Mesendoderm (in vitro differentiated cells): ENCODE measurements around the gene LKAAEAR1.

ENCODE experiments used
- DNase-seq: peaks from one replicate; pipeline ENCODE4 v3.0.0; 2013
- H2AK5ac ChIP-seq: 2 replicates; pipeline ENCODE4 v1.6.1; 2013; ENCODE audit warnings: low read length, inconsistent platforms
- H2BK120ac ChIP-seq: 2 replicates; pipeline ENCODE4 v1.6.1; 2013; ENCODE audit warnings: low read depth, mild to moderate bottlenecking, low read length, moderate library complexity, mixed read lengths
- H2BK15ac ChIP-seq: replicated peaks from 2 replicates; pipeline ENCODE4 v1.6.1; 2013; ENCODE audit warnings: low read depth, mild to moderate bottlenecking, moderate library complexity
- H2BK5ac ChIP-seq: 2 replicates; pipeline ENCODE4 v1.6.1; 2013; ENCODE audit warnings: low read length, inconsistent platforms
- H3K18ac ChIP-seq: 2 replicates; pipeline ENCODE4 v1.6.1; 2013; ENCODE audit warnings: mild to moderate bottlenecking, low read length, mixed read lengths
- H3K23ac ChIP-seq: one replicate; pipeline ENCODE4 v1.6.1; 2013; ENCODE audit warnings: low read length
- H3K27ac ChIP-seq: 2 replicates; pipeline ENCODE4 v1.5.1; 2013; ENCODE audit warnings: low read depth, mild to moderate bottlenecking, inconsistent platforms, low read length, moderate library complexity
- H3K27me3 ChIP-seq: 2 replicates; pipeline ENCODE4 v1.6.1; 2013; ENCODE audit warnings: low read length, control low read depth, mild to moderate bottlenecking, inconsistent platforms; ENCODE audit not compliant: insufficient read depth, poor library complexity
- H3K36me3 ChIP-seq: 2 replicates; pipeline ENCODE4 v1.6.1; 2013; ENCODE audit warnings: low read length, inconsistent platforms; ENCODE audit not compliant: control insufficient read depth, insufficient read depth
- H3K4ac ChIP-seq: one replicate; pipeline ENCODE4 v1.6.1; 2013; ENCODE audit warnings: low read depth, mild to moderate bottlenecking, low read length, moderate library complexity
- H3K4me1 ChIP-seq: 2 replicates; pipeline ENCODE4 v1.6.1; 2013; ENCODE audit warnings: low read depth, low read length, inconsistent platforms; ENCODE audit not compliant: control insufficient read depth
- H3K4me2 ChIP-seq: 2 replicates; pipeline ENCODE4 v1.6.1; 2013; ENCODE audit warnings: low read length
- H3K4me3 ChIP-seq: 2 replicates; pipeline ENCODE4 v1.5.1; 2013; ENCODE audit warnings: mild to moderate bottlenecking, low read length
- H3K56ac ChIP-seq: one replicate; pipeline ENCODE4 v1.6.1; 2013; ENCODE audit warnings: low read length
- H3K79me1 ChIP-seq: 2 replicates; pipeline ENCODE4 v1.6.1; 2013; ENCODE audit warnings: low read length, inconsistent platforms
- H3K79me2 ChIP-seq: 2 replicates; pipeline ENCODE4 v1.6.1; 2013; ENCODE audit warnings: mild to moderate bottlenecking, low read length; ENCODE audit not compliant: control insufficient read depth, insufficient read depth
- H3K9ac ChIP-seq: 2 replicates; pipeline ENCODE4 v1.6.1; 2013; ENCODE audit warnings: low read length, inconsistent platforms
- H4K5ac ChIP-seq: one replicate; pipeline ENCODE4 v1.6.1; 2013; ENCODE audit warnings: low read length
- H4K8ac ChIP-seq: one replicate; pipeline ENCODE4 v1.6.1; 2013; ENCODE audit warnings: low read depth, mild to moderate bottlenecking, control low read depth, low read length, moderate library complexity
- WGBS: extraction: QIAGEN DNeasy Blood & Tissue Kit; methylation state at CpG from one replicate; pipeline ENCODE4 v1.1.7; 2013; ENCODE audit warnings: low lambda C conversion rate, missing lambda C conversion rate; ENCODE audit not compliant: insufficient coverage; ENCODE audit errors: extremely low coverage; 5-methylcytosine and 5-hydroxymethylcytosine counted together

Gene LKAAEAR1

DNA sequence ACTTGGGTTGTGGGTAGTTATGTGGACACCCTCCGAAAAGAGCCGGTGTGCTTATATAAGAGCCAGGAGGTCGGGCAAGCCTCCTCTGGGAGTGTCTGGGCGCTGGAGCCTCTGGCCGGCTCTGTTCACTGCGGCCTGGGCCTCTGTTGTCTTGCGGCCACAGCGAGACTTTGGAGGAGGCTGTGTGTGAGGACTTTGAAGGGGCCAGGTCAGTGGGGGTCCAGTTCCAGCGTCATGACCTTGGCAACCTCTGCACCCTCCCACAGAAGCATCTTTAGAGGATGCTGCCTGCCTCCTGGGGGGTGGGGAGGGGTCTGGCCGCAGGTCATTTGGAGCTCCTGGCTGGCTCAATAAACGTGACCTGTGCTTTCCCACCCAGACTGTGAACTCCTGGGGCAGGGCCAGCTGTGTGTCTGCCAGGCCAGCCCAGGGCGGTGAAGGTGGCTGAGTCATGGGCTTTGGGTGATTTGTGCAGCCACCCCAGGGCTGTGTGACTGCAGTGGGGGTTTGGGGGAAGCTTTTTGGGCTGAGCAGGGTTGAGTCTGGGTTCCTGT lies 20.0 kb downstream of the LKAAEAR1 start:
- Histone ChIP-seq H3K27ac (no peak overlapping the region), H4K8ac (no peak overlapping the region), H3K56ac (peak overlapping the region; percentile 91), H3K4me3 (no peak overlapping the region), H2AK5ac (no peak overlapping the region), H3K9ac (peak overlapping the region; percentile 90), H3K4ac (no peak overlapping the region), H3K27me3 (no peaks in the 10 kb centered on the region), H3K79me1 (peaks cover 2% of the 10 kb centered on the region), H3K36me3 (no peaks in the 10 kb centered on the region), H2BK5ac (no peak overlapping the region), H2BK120ac (no peak overlapping the region), H3K4me2 (peak overlapping the region; percentile 84), H2BK15ac (no peak overlapping the region), H4K5ac (no peak overlapping the region), H3K23ac (no peak overlapping the region), H3K79me2 (no peaks in the 10 kb centered on the region), H3K18ac (no peak overlapping the region), H3K4me1 (peaks cover 3% of the 10 kb centered on the region)
- no CpG with 5 or more reads among the region's 12 CpGs for WGBS
- DNase-seq = no peak

DNA sequence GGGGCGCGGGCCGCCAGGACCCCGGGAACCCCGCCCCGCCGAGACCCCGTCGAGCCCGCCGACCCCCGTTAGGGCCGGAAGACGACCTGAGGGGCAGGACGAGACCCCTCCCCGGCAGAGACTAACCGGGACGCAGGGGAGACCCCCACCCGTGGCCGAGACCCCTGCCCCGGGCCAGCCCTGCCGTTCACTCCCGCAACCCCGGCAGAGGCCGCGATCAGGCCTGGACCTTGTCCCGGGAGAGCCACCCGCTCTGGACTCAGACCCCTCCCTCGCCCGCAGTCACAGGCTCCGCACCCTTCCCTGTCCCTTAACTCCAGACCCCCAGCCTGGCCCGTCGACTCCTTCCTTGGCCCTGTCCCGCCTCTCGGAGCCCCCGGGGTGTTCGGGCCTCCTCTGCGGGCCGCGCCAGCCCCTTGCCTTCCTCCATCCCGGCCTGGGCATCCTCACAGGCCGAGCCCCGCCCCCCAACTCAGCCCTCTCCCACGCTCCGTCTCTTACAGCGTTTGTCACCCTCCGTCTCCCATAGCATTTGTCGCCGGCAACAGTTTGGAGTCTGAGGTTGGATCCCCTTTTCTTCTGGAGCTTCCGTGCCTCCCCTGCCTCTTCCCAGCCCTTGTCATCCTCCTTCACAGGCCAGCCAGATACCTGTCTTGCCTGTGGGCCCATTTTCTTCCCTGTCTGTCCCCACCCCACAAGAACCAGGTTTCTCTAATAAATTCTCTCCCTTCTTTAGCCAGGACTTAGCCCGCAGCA lies 20.6 kb downstream of the LKAAEAR1 start:
- DNase-seq = no peak
- Histone ChIP-seq H3K27me3 (no peaks in the 10 kb centered on the region), H3K36me3 (no peaks in the 10 kb centered on the region), H3K23ac (no peak overlapping the region), H3K79me1 (peaks cover 2% of the 10 kb centered on the region), H3K4me2 (peak overlapping the region; percentile 84), H3K4ac (peak overlapping the region; percentile 46), H3K9ac (peak overlapping the region; percentile 90), H4K8ac (no peak overlapping the region), H3K27ac (peak overlapping the region; percentile 17), H2AK5ac (no peak overlapping the region), H3K79me2 (no peaks in the 10 kb centered on the region), H4K5ac (no peak overlapping the region), H3K4me1 (peaks cover 3% of the 10 kb centered on the region), H2BK120ac (no peak overlapping the region), H3K18ac (peak overlapping the region; percentile 78), H2BK15ac (no peak overlapping the region), H3K4me3 (peak overlapping the region; percentile 70), H3K56ac (peak overlapping the region; percentile 91), H2BK5ac (no peak overlapping the region)
- WGBS = no CpG with 5 or more reads among the region's 51 CpGs

DNA sequence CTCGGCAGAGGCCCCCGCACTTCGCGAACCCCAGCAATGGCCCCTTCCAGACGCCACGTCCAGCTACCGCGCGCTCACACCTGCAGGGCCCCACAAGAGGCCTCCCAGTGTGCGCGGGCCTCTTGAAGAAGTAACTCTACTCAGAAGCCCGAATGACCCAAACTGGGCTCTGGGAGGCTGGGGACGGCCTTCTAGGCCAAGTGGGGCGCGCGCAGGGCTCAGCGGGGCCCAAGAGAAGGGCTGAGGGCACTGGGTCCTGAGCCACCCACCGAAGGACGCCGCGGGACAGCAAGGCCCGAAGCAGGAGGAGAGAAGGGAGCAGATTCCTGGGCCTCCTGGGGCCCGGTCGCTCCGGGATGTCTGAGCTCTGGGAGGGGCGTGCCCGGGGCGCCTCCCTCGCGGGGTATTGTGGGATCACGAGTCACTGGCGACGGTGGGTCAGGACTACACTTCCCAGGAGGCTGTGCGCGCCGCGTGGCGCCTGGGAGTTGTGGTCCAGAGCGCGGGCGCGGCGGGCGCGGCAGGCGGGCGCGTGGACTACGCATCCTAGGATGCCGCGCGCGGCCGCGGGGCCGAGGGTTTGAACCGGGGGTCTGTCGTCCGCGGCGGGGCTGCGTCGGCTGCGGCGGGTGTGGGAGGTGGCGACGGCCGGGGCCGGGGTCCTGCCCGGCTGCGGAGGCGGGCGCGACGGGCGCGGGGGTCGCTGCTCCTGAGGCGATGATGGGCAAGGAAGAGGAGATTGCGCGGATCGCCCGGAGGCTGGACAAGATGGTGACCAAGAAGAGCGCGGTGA lies 21.4 kb downstream of the LKAAEAR1 start, which contains the start of gene TCEA2:
Gene TCEA2 (plus strand): TSS at position 603 of the 793 bp plus-strand sequence. CDS start 115 bp downstream, at position 718.
- Histone ChIP-seq H2BK5ac (no peak within 1 kb of the TSS), H3K27me3 (no peaks in the 10 kb centered on the region), H2AK5ac (peak within 1 kb of the TSS; percentile 5), H3K79me1 (peaks cover 2% of the 10 kb centered on the region), H3K18ac (peak within 1 kb of the TSS; percentile 78), H3K4me1 (peaks cover 3% of the 10 kb centered on the region), H4K5ac (no peak within 1 kb of the TSS), H3K36me3 (no peaks in the 10 kb centered on the region), H3K9ac (peak within 1 kb of the TSS; percentile 92), H3K4me2 (peak within 1 kb of the TSS; percentile 84), H3K56ac (peak within 1 kb of the TSS; percentile 96), H3K79me2 (no peaks in the 10 kb centered on the region), H3K4me3 (peak within 1 kb of the TSS; percentile 70), H3K27ac (peak within 1 kb of the TSS; percentile 17), H2BK120ac (no peak within 1 kb of the TSS), H3K4ac (peak within 1 kb of the TSS; percentile 46), H4K8ac (peak within 1 kb of the TSS; percentile 90), H2BK15ac (no peak within 1 kb of the TSS), H3K23ac (no peak within 1 kb of the TSS)
- WGBS = no CpG with 5 or more reads among the region's 85 CpGs
- DNase-seq = peak; percentile 94

DNA sequence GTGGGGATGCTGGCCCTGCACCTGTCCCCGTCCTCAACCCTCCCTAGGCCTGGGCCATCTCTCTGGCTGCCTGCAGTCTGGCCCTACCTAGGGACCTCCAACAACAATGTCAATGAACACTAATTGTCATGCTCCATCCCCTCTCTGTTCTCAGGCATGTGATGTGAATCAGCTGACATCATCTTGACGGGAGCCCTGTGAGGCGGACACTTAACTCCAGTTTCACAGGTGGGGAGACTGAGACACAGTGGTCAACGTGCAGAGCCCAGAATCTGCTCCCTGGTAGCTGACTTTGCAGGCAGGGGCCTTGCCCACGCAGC lies 22.0 kb downstream of the LKAAEAR1 start:
- H2BK120ac ChIP-seq = no peak overlapping the region
- no peak overlapping the region for H3K18ac ChIP-seq
- no peak overlapping the region for H2BK5ac ChIP-seq
- H2AK5ac ChIP-seq = peak overlapping the region; percentile 5
- H3K4me1 ChIP-seq = peaks cover 3% of the 10 kb centered on the region
- no peak for DNase-seq
- H3K79me2 ChIP-seq = no peaks in the 10 kb centered on the region
- no CpG with 5 or more reads among the region's 5 CpGs for WGBS
- peaks cover 2% of the 10 kb centered on the region for H3K79me1 ChIP-seq
- no peak overlapping the region for H3K27ac ChIP-seq
- peak overlapping the region; percentile 92 for H3K9ac ChIP-seq
- no peak overlapping the region for H3K4ac ChIP-seq
- no peaks in the 10 kb centered on the region for H3K27me3 ChIP-seq
- H3K4me2 ChIP-seq = no peak overlapping the region
- H3K4me3 ChIP-seq = no peak overlapping the region
- H2BK15ac ChIP-seq = no peak overlapping the region
- no peak overlapping the region for H4K5ac ChIP-seq
- H3K23ac ChIP-seq = no peak overlapping the region
- H4K8ac ChIP-seq = peak overlapping the region; percentile 90
- no peaks in the 10 kb centered on the region for H3K36me3 ChIP-seq
- H3K56ac ChIP-seq = peak overlapping the region; percentile 96

DNA sequence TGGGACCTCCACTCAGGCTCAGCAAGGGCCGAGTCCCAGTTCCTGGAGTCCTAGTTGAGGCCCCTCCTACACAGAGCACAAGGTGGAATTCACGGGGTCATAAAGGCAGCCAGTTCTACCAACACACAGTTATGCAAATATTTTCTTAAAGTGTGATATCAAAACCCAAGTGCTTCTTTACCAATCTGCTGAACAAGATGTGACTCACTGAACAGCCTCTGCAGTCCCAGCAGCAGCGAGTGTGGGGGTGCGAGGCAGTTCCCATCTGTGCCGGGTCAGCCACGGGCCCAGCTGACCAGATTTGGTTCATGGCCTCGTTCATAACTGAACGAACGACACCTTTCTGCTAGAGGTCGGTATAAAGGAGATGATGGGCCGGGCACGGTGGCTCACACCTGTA lies 25.7 kb downstream of the LKAAEAR1 start:
- H2BK120ac ChIP-seq = no peak overlapping the region
- no peak overlapping the region for H3K4me2 ChIP-seq
- no peaks in the 10 kb centered on the region for H3K27me3 ChIP-seq
- H3K23ac ChIP-seq = no peak overlapping the region
- no peak overlapping the region for H4K5ac ChIP-seq
- H3K4me1 ChIP-seq = peaks cover 8% of the 10 kb centered on the region
- H3K9ac ChIP-seq = no peak overlapping the region
- no peak overlapping the region for H3K4me3 ChIP-seq
- H2BK5ac ChIP-seq = no peak overlapping the region
- no peak overlapping the region for H3K27ac ChIP-seq
- H3K4ac ChIP-seq = no peak overlapping the region
- H2BK15ac ChIP-seq = no peak overlapping the region
- H3K79me1 ChIP-seq = no peaks in the 10 kb centered on the region
- no peak overlapping the region for H4K8ac ChIP-seq
- no peak overlapping the region for H3K56ac ChIP-seq
- no peak overlapping the region for H2AK5ac ChIP-seq
- H3K79me2 ChIP-seq = no peaks in the 10 kb centered on the region
- no peak overlapping the region for H3K18ac ChIP-seq
- no peaks in the 10 kb centered on the region for H3K36me3 ChIP-seq
- no CpG with 5 or more reads among the region's 12 CpGs for WGBS
- DNase-seq = no peak
